Measurements from ENCODE around the gene NUDT19.
"Not testable (repeated sequence)": the region's sequence is repeated elsewhere in the genome, so short reads cannot be mapped to it uniquely, and the experiment has no call there.

The NUDT19 gene

GRCh38 chr19:32691291-32691951 lies at the start of gene NUDT19:
Gene NUDT19 (plus strand): TSS chr19:32691821. CDS start chr19:32691961, 140 bp downstream.
- CTCF ChIA-PET: interaction anchor here (1.2 to 1.9 kb wide), 3 partner anchors 15 to 434 kb away, joined by 3 to 7 read pairs (median 6); no protein-coding TSS in a partner anchor
- peaks cover 4% of the 10 kb centered on the region for H3K9me3 Mint-ChIP-seq

GRCh38 chr19:32642771-32643170 lies 48.9 kb upstream of the NUDT19 start:
- DNase-seq: peak; percentile 88
- no peak overlapping the region for H3K4me3 Mint-ChIP-seq
- peak overlapping the region; percentile 82 for H3K27ac Mint-ChIP-seq
- H3K36me3 Mint-ChIP-seq: peaks cover 63% of the 10 kb centered on the region
- H3K4me1 Mint-ChIP-seq: peaks cover 39% of the 10 kb centered on the region
- CTCF ChIA-PET: no interaction called here
- no peaks in the 10 kb centered on the region for H3K9me3 Mint-ChIP-seq
- H3K27me3 Mint-ChIP-seq: no peaks in the 10 kb centered on the region

More at GRCh38 chr19:32691291-32691951, at the start of gene NUDT19:
- peak; percentile 89 for DNase-seq
- Mint-ChIP-seq H3K36me3 (peaks cover 33% of the 10 kb centered on the region), H3K4me3 (peak within 1 kb of the TSS; percentile 94), H3K4me1 (peaks cover 54% of the 10 kb centered on the region), H3K27ac (peak within 1 kb of the TSS; percentile 93), H3K27me3 (no peaks in the 10 kb centered on the region)

DNA sequence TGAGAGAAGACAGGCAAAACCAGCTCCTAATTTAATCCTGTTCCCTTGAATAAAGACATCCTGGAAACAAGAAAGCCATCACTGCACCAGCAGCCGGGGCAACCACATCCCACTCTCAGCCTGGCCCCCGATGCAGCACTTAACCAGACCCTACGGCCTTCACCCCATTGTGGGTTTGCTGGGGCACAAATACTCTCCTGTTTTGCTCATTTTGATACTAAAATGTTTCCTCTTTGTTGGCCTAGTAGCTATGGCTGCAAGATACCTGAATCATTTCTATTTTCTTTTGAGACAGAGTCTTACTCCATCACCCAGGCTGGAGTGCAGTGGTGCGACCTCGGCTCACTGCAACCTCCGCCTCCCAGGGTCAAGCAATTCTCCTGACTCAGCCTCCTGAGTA lies 45.1 kb upstream of the NUDT19 start:
- Mint-ChIP-seq H3K27ac (peak overlapping the region; percentile 55), H3K4me3 (no peak overlapping the region), H3K36me3 (peaks cover 45% of the 10 kb centered on the region), H3K9me3 (no peaks in the 10 kb centered on the region), H3K27me3 (no peaks in the 10 kb centered on the region), H3K4me1 (peaks cover 42% of the 10 kb centered on the region)
- CTCF ChIA-PET: no interaction called here
- DNase-seq: no peak

DNA sequence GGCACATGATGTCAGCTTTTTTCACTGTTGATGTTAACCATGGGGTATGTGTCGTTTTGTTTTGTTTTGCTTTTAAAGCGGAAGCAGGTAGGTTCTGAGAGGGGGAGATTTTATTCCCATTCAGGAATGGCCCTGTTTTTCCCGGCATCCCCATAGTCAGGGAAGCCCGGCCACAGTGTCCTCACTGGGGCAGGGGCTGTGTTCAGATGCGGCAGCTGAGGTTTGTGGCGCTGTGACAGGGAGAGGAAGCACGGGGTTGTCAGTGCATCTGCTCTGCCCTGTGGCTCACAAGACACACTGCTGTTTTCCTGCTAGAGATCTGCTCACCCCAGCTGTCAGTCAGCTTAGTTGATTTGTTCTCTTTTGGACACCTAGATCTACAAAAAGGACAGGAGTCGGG lies 44.3 kb upstream of the NUDT19 start:
- H3K4me1 Mint-ChIP-seq: peaks cover 36% of the 10 kb centered on the region

DNA sequence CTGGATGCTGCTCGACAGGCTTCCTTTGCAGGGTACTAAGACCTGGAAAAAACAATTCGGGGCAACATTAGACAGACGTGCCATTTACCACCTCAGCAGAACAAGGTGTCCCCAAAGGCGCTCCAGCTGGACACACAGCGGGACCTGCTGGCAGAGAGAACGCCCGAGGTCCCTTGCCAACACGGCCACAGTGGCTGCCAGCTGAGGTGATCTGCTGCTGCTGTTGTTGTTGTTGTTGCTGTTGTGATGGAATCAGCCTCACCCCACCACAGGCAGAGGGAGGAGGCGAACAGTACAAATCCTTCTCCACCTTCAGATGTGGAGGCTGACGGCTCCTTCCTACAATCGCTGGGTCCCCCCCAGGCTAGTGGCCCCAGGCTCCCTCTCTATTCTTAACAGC lies 41.9 kb upstream of the NUDT19 start:
- Mint-ChIP-seq H3K36me3 (peaks cover 27% of the 10 kb centered on the region), H3K4me3 (no peak overlapping the region), H3K27me3 (no peaks in the 10 kb centered on the region), H3K4me1 (peaks cover 14% of the 10 kb centered on the region), H3K27ac (peak overlapping the region; percentile 28), H3K9me3 (no peaks in the 10 kb centered on the region)
- CTCF ChIA-PET: no interaction called here
- DNase-seq: no peak

More for the DNA sequence above, 44.3 kb upstream of the NUDT19 start:
- H3K4me3 Mint-ChIP-seq: no peak overlapping the region
- H3K9me3 Mint-ChIP-seq: no peaks in the 10 kb centered on the region
- peaks cover 38% of the 10 kb centered on the region for H3K36me3 Mint-ChIP-seq
- H3K27ac Mint-ChIP-seq: no peak overlapping the region
- no peaks in the 10 kb centered on the region for H3K27me3 Mint-ChIP-seq
- DNase-seq: no peak
- CTCF ChIA-PET: no interaction called here

DNA sequence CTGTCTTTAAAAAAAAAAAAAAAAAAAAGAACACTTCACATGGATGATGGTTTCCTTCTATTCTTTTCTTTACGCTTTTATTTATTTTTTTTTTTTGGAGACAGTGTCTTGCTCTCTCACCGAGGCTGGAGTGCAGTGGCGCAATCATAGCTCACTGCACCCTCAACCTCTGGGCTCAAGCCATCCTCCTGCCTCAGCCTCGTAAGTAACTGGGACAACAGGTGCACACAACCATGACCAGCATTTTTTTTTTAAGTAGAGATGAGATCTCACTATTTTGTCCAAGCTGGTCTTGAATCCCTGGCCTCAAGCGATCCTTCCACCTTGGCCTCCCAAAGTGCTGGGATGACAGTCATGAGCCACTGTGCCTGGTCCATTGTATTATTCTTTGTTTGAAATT lies 41.0 kb upstream of the NUDT19 start:
- Mint-ChIP-seq H3K36me3 (peaks cover 30% of the 10 kb centered on the region), H3K4me3 (no peak overlapping the region), H3K27me3 (no peaks in the 10 kb centered on the region), H3K27ac (no peak overlapping the region), H3K9me3 (no peaks in the 10 kb centered on the region), H3K4me1 (peaks cover 14% of the 10 kb centered on the region)
- CTCF ChIA-PET: no interaction called here
- DNase-seq: no peak

- Mint-ChIP-seq H3K4me1 (peaks cover 12% of the 10 kb centered on the region), H3K27me3 (no peaks in the 10 kb centered on the region), H3K27ac (no peak overlapping the region), H3K36me3 (peaks cover 25% of the 10 kb centered on the region), H3K4me3 (no peak overlapping the region), H3K9me3 (no peaks in the 10 kb centered on the region)
- CTCF ChIA-PET: no interaction called here
- no peak for DNase-seq
These were observed 39.9 kb upstream of the NUDT19 start for GRCh38 chr19:32651729-32652140.

DNA sequence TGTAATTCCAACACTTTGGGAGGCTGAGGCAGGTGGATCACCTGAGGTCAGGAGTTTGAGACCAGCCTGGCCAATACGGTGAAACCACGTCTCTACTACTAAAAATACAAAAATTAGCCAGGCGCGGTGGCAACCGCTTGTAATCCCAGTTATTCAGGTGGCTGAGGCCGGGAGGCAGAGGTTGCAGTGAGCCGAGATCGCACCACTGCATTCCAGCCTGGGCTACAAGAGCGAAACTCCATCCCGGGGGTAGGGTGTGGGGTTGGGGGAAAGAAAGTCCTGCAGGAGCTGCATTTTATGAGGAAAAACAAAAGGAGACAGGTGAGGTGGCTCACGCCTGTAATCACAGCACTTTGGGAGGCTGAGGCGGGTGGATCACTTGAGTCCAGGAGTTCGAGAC lies 39.3 kb upstream of the NUDT19 start:
- H3K27ac Mint-ChIP-seq, H3K4me3 Mint-ChIP-seq, H3K9me3 Mint-ChIP-seq, H3K4me1 Mint-ChIP-seq, DNase-seq, CTCF ChIA-PET, H3K27me3 Mint-ChIP-seq: not testable (repeated sequence)
- peaks cover 20% of the 10 kb centered on the region for H3K36me3 Mint-ChIP-seq

DNA sequence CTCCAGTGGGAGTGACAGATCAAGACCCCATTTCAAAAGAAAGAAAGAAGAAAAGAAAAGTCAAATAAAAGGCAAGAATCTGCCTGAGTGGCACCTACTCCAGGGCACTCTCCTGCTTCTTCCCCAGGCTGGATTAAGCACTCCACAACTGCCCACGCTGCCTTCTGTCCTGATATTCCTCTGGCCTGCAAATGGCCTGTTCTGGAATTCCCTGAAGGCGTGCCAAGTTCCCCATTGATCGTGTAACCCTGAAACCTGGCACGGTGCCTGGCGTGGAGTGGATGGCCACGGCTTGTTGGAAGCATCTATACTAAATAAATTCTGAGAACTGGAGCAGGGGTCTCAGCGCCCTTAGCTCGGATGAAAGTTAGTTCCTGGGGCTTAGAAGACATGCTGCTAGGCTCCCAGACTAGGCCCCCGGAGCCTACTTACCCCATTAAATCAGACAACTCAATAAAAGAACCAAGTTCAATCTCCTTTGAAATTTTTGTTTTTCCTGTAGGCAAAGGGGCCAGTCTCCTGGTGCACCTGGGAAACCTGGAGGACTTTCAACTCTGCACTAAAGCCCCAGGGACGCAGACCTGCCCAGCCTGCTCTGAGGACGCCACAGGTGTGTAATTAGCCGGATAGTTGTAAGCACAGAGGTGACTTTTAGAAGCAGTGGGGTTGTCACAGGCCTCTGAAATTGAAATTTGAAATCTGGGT lies 38.6 kb upstream of the NUDT19 start:
- CTCF ChIA-PET: no interaction called here
- Mint-ChIP-seq H3K27ac (no peak overlapping the region), H3K9me3 (no peaks in the 10 kb centered on the region), H3K4me3 (no peak overlapping the region), H3K4me1 (peaks cover under 1% of the 10 kb centered on the region), H3K27me3 (no peaks in the 10 kb centered on the region), H3K36me3 (peaks cover 16% of the 10 kb centered on the region)
- DNase-seq: no peak

- no peak for DNase-seq
- Mint-ChIP-seq H3K27me3 (no peaks in the 10 kb centered on the region), H3K4me1 (no peaks in the 10 kb centered on the region), H3K36me3 (peaks cover 13% of the 10 kb centered on the region), H3K27ac (no peak overlapping the region), H3K9me3 (no peaks in the 10 kb centered on the region), H3K4me3 (no peak overlapping the region)
- CTCF ChIA-PET: no interaction called here
These were observed 38.1 kb upstream of the NUDT19 start for GRCh38 chr19:32653599-32653915.

DNA sequence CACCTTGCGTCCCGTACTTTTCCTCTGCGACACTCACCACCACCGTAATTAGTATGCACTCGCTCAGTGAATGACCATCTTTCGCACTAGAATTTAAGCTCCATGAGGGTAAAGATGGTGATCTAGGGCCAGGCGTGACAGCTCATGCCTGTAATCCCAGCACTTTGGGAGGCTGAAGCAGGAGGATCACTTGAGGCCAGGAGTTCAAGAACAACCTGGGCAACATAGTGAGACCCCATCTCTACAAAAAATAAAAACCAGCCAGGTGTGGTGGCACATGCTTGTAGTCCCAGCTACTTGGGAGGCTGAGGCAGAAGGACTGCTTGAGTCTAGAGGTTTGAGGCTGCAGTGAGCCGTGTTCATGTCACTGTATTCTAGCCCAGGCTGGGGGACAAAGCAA lies 35.2 kb upstream of the NUDT19 start:
- DNase-seq, H3K27ac Mint-ChIP-seq, H3K4me1 Mint-ChIP-seq, H3K36me3 Mint-ChIP-seq, H3K9me3 Mint-ChIP-seq, H3K4me3 Mint-ChIP-seq, H3K27me3 Mint-ChIP-seq: not testable (repeated sequence)
- CTCF ChIA-PET: interaction anchor here (0.7 kb wide), 1 partner anchor 189 kb away, joined by 4 read pairs; no protein-coding TSS in a partner anchor

DNA sequence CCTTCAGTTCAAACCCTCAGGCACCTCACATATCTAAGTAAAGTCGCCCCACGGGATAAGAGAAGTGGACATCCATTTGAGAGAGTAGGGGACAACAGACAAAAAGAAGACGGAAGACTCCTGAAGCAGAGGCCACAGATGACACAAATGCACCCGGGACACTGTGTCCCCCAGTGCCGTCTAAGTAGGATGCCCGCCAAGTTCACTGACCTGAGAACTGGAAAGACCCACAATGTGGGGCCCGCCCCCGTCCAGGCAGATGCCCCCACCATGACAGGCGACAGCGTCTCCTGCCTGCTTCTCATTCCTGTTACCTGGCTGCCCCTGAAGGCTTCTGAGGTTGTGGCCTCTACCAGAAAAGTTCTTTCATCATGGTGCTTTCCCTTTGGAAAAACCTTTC lies 33.5 kb upstream of the NUDT19 start:
- DNase-seq: no peak
- H3K4me1 Mint-ChIP-seq: peaks cover 8% of the 10 kb centered on the region
- H3K4me3 Mint-ChIP-seq: no peak overlapping the region
- peaks cover 9% of the 10 kb centered on the region for H3K36me3 Mint-ChIP-seq
- no peaks in the 10 kb centered on the region for H3K27me3 Mint-ChIP-seq
- H3K27ac Mint-ChIP-seq: no peak overlapping the region
- CTCF ChIA-PET: no interaction called here
- no peaks in the 10 kb centered on the region for H3K9me3 Mint-ChIP-seq

DNA sequence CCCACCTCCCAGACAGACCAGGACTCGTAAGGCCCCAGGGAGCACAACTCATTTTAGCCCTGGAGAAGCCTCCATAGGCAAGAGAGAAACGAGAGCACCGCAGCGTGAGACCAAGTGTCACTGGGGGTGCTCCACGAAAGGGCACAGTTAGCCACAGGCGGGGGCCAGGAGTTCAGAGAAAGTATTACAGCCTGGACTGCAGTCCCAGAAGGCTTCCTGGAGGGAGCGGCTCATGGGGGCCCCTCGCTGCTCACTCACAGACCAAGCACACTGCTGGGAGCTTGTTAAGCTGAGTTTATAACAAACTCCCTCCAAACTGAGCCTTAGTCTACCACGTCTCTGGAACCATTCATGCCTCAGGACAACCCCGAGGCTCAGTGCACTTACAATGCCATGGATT lies 33.1 kb upstream of the NUDT19 start:
- CTCF ChIA-PET: no interaction called here
- H3K4me1 Mint-ChIP-seq: peaks cover 12% of the 10 kb centered on the region
- no peaks in the 10 kb centered on the region for H3K9me3 Mint-ChIP-seq
- no peak for DNase-seq
- peaks cover 7% of the 10 kb centered on the region for H3K36me3 Mint-ChIP-seq
- H3K4me3 Mint-ChIP-seq: no peak overlapping the region
- no peak overlapping the region for H3K27ac Mint-ChIP-seq
- no peaks in the 10 kb centered on the region for H3K27me3 Mint-ChIP-seq

GRCh38 chr19:32661318-32661717 lies 30.3 kb upstream of the NUDT19 start:
- Mint-ChIP-seq H3K4me3 (no peak overlapping the region), H3K27ac (peak overlapping the region; percentile 37), H3K4me1 (peaks cover 12% of the 10 kb centered on the region), H3K27me3 (no peaks in the 10 kb centered on the region), H3K9me3 (no peaks in the 10 kb centered on the region), H3K36me3 (peaks cover 5% of the 10 kb centered on the region)
- DNase-seq: no peak
- CTCF ChIA-PET: no interaction called here

DNA sequence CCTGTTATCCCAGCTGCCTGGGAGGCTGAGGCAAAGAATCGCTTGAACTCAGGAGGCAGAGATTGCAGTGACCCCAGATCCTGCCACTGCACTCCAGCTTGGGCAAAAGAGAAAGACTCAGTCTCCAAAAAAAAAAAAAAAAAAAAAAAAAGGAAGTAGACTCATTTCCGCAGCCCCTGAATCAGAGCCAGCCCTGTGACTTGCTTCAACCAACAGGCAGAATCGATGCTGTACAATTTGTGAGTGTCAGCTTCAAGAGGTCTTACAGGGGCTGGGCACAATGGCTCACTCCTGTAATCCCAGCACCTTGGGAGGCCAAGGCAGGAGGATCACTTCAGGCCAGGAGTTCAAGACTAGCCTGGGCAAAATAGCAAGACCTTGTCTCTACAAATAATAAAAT lies 29.4 kb upstream of the NUDT19 start:
- Mint-ChIP-seq H3K9me3 (no peaks in the 10 kb centered on the region), H3K27ac (no peak overlapping the region), H3K36me3 (peaks cover 5% of the 10 kb centered on the region), H3K27me3 (no peaks in the 10 kb centered on the region), H3K4me3 (no peak overlapping the region), H3K4me1 (peaks cover 12% of the 10 kb centered on the region)
- CTCF ChIA-PET: no interaction called here
- no peak for DNase-seq
